KMS-11 (cell line): ENCODE measurements around the gene RPL13.

Experiments used
- H2AFZ ChIP-seq: fragments of 200-600 bp; sonication (generic); 2 replicates; pipeline ENCODE4 v1.6.1; 2016; ENCODE audit warnings: antibody characterized with exemption, mixed run types, low read depth
- H3K27ac ChIP-seq: fragments of 200-600 bp; sonication (generic); 2 replicates; pipeline ENCODE4 v1.6.1; 2016; ENCODE audit warnings: mild to moderate bottlenecking, mixed run types
- H3K27me3 ChIP-seq: fragments of 200-600 bp; sonication (generic); 2 replicates; pipeline ENCODE4 v1.6.1; 2017; ENCODE audit warnings: mild to moderate bottlenecking, low read depth, mixed run types, moderate library complexity; ENCODE audit not compliant: insufficient read depth
- H3K36me3 ChIP-seq: fragments of 200-600 bp; sonication (generic); 2 replicates; pipeline ENCODE4 v1.6.1; 2017; ENCODE audit warnings: mild to moderate bottlenecking, mixed run types; ENCODE audit not compliant: insufficient read depth
- H3K4me1 ChIP-seq: fragments of 200-600 bp; sonication (generic); 2 replicates; pipeline ENCODE4 v1.6.1; 2016; ENCODE audit warnings: mild to moderate bottlenecking, low read depth, mixed run types; ENCODE audit not compliant: poor library complexity, severe bottlenecking
- H3K4me2 ChIP-seq: fragments of 200-600 bp; sonication (generic); 2 replicates; pipeline ENCODE4 v1.7.0; 2016; ENCODE audit warnings: mild to moderate bottlenecking, mixed run types
- H3K4me3 ChIP-seq: fragments of 200-600 bp; sonication (generic); IDR thresholded peaks from 2 replicates; pipeline ENCODE4 v1.6.1; 2017; ENCODE audit warnings: low read depth, low read length, mixed read lengths; ENCODE audit not compliant: insufficient read depth
- H3K79me2 ChIP-seq: fragments of 200-600 bp; sonication (generic); 2 replicates; pipeline ENCODE4 v1.6.1; 2016; ENCODE audit warnings: low read depth, mixed run types; ENCODE audit not compliant: insufficient read depth
- H3K9ac ChIP-seq: fragments of 200-600 bp; sonication (generic); 2 replicates; pipeline ENCODE4 v1.6.1; 2016; ENCODE audit warnings: mild to moderate bottlenecking, mixed run types
- H4K20me1 ChIP-seq: fragments of 200-600 bp; sonication (generic); 2 replicates; pipeline ENCODE4 v1.6.1; 2016; ENCODE audit warnings: mild to moderate bottlenecking, mixed run types; ENCODE audit not compliant: insufficient read depth
- TF ChIP-seq, protein P1 (sequence below): fragments of 200-600 bp; sonication (generic); conservative IDR thresholded peaks from 2 replicates; pipeline ENCODE4 v1.6.1; 2017; ENCODE audit warnings: low read depth, mild to moderate bottlenecking, antibody characterized with exemption, low read length, moderate library complexity, mixed read lengths

The RPL13 gene

DNA sequence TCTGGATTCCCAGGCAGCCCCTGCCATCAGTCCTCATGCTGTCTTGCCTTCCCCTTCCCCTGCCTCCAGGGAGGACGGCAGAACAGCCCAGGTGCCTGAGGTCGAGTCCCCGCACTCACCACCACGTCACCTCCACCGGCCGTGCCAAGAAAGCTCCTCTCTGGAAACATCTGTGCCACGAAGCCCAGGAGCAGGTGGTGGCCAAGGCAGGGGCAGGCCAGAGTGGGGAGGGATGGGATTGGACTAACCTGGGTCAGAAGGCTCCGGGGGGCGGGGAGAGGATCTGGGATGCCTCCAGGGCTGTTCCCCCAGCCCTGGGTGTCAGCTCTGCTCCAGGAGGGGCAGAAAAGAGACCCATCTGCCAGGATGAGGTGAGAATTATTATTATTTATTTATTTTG is 45.5 kb downstream of the RPL13 start:
- no peak overlapping the region for H3K9ac ChIP-seq
- no peaks in the 10 kb centered on the region for H3K4me1 ChIP-seq
- no peak overlapping the region for H3K27ac ChIP-seq

DNA sequence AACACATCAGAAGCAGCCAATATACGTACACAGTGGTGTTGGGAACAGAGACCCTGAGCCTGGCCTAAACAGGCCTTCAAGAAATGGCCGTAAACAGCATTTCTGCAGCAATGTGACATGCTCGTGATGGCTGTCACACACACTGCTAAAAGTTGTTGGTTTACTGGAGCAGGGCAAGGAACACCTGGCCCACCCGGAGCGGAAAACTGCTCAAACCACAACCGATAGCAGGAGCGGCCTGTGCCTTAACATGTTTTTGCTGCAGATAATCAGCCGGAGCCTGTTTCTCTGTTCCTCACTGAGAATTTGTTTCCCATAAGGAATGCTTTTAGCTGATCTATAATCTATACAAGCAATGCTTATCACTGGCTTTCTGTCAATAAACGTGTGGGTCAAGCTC is 47.0 kb downstream of the RPL13 start:
- Histone ChIP-seq H3K9ac (no peak overlapping the region), H3K79me2 (no peaks in the 10 kb centered on the region), H4K20me1 (no peaks in the 10 kb centered on the region), H3K27me3 (peaks cover 64% of the 10 kb centered on the region), H3K4me1 (no peaks in the 10 kb centered on the region), H2AFZ (no peak overlapping the region), H3K27ac (no peak overlapping the region), H3K36me3 (no peaks in the 10 kb centered on the region), H3K4me2 (no peak overlapping the region), H3K4me3 (no peak overlapping the region)
- TF ChIP-seq, protein P1, sequence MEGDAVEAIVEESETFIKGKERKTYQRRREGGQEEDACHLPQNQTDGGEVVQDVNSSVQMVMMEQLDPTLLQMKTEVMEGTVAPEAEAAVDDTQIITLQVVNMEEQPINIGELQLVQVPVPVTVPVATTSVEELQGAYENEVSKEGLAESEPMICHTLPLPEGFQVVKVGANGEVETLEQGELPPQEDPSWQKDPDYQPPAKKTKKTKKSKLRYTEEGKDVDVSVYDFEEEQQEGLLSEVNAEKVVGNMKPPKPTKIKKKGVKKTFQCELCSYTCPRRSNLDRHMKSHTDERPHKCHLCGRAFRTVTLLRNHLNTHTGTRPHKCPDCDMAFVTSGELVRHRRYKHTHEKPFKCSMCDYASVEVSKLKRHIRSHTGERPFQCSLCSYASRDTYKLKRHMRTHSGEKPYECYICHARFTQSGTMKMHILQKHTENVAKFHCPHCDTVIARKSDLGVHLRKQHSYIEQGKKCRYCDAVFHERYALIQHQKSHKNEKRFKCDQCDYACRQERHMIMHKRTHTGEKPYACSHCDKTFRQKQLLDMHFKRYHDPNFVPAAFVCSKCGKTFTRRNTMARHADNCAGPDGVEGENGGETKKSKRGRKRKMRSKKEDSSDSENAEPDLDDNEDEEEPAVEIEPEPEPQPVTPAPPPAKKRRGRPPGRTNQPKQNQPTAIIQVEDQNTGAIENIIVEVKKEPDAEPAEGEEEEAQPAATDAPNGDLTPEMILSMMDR, result no peak

More for the DNA sequence above, 45.5 kb downstream of the RPL13 start:
- no peak overlapping the region for H3K4me3 ChIP-seq
- no peaks in the 10 kb centered on the region for H3K79me2 ChIP-seq
- no peak overlapping the region for H2AFZ ChIP-seq
- H3K4me2 ChIP-seq, result no peak overlapping the region
- TF ChIP-seq, protein P1, result no peak
- H3K36me3 ChIP-seq, result no peaks in the 10 kb centered on the region
- peaks cover 50% of the 10 kb centered on the region for H3K27me3 ChIP-seq
- no peaks in the 10 kb centered on the region for H4K20me1 ChIP-seq

DNA sequence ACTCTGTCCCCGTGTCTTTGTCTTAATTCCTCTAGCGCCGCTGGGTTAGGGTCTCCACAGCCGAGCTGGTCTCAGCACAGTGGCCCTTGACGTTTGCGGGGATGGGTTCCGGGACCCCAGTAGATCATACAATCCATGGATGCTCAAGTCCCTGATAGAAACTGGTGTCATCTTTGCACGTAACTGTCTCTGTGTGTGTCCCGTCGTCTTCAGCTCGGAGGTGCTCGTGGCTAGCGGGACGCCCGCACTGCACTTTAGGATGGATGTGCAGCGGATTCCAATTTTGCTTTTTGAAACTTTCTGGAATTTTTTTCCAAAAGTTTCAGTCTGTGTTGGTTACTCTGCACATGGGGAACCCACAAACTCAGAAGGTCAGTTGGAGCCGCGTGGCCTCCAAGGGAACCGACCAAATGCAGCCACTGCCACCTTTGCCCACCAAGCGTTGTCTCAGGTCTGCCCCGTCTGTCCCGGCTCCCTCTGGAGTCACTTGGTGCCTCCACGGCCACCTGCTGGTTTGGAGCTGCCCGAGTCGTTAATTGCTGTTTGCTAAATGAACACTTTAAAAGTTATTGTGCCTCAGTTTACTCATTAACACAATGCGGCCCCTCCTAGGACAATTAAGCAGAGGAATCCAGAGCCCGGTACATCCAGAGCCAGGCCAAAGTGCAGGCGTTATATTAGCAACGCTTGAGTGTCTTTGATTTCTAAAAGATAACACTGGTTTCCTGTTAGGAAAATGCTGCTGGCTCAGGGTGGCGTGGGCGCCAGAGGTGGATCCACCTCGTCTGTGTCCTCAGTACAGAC is 47.7 kb downstream of the RPL13 start:
- Histone ChIP-seq H3K4me2 (no peak overlapping the region), H3K9ac (no peak overlapping the region), H2AFZ (no peak overlapping the region), H3K27me3 (peaks cover 68% of the 10 kb centered on the region), H3K4me1 (peaks cover 1% of the 10 kb centered on the region), H3K36me3 (no peaks in the 10 kb centered on the region), H3K27ac (no peak overlapping the region), H3K4me3 (no peak overlapping the region), H4K20me1 (no peaks in the 10 kb centered on the region), H3K79me2 (no peaks in the 10 kb centered on the region)
- TF ChIP-seq, protein P1, result no peak

DNA sequence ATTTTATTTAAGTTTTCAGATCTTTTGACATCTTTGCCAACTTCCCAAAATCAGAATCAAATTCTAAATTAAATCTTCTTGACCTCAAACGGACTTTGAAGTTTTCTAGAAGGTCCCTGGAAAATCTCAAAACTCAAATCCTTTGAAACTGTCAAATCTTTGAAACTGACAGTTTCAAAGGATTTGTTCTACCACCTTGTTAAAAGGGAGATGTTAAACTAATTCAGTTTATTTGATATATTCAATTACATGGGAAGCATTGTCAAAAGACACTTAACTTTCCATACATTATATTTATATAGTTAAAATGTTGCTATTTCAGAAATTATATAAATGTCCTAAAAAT is 49.6 kb downstream of the RPL13 start:
- no peak overlapping the region for H3K4me2 ChIP-seq
- no peaks in the 10 kb centered on the region for H3K79me2 ChIP-seq
- H3K4me1 ChIP-seq, result peaks cover 6% of the 10 kb centered on the region
- no peak overlapping the region for H3K4me3 ChIP-seq
- no peak overlapping the region for H3K9ac ChIP-seq
- no peaks in the 10 kb centered on the region for H3K36me3 ChIP-seq
- H4K20me1 ChIP-seq, result no peaks in the 10 kb centered on the region
- TF ChIP-seq, protein P1, result no peak
- no peak overlapping the region for H2AFZ ChIP-seq
- H3K27me3 ChIP-seq, result peaks cover 72% of the 10 kb centered on the region
- H3K27ac ChIP-seq, result no peak overlapping the region
